Ramos (cell line): ENCODE measurements around the gene NGEF.
"Not testable (repeated sequence)": the region's sequence is repeated elsewhere in the genome, so short reads cannot be mapped to it uniquely, and the experiment has no call there.

Experiments used
- in situ Hi-C: fragments of 300-500 bp; cut with MboI; formaldehyde crosslinking; loops from one replicate; pipeline ENCODE4 v1.14.3; 2022; ENCODE audit warnings: low sequenced_read_pairs; ENCODE audit not compliant: unreplicated experiment

NGEF gene

GRCh38 chr2:232906867-232907717 is 106.0 kb downstream of the NGEF start:
- in situ Hi-C loops, result not testable (repeated sequence)

- in situ Hi-C loops, result no loop called here
These were observed 109.1 kb downstream of the NGEF start for GRCh38 chr2:232903989-232904388.

GRCh38 chr2:232901736-232902578 is 111.1 kb downstream of the NGEF start:
- in situ Hi-C loops, result no loop called here

- in situ Hi-C loops, result no loop called here
These were observed 112.0 kb downstream of the NGEF start for GRCh38 chr2:232900811-232901735.

- in situ Hi-C loops, result no loop called here
These were observed 114.2 kb downstream of the NGEF start for GRCh38 chr2:232898592-232899543.

- in situ Hi-C loops, result no loop called here
These were observed 115.3 kb downstream of the NGEF start for GRCh38 chr2:232897598-232898408.

- in situ Hi-C loops, result no loop called here
These were observed 116.1 kb downstream of the NGEF start for GRCh38 chr2:232896720-232897597.

GRCh38 chr2:232896111-232896510 is 116.9 kb downstream of the NGEF start:
- in situ Hi-C loops, result no loop called here

GRCh38 chr2:232894746-232895145 is 118.3 kb downstream of the NGEF start:
- in situ Hi-C loops, result no loop called here

GRCh38 chr2:232894251-232894650 is 118.8 kb downstream of the NGEF start:
- in situ Hi-C loops, result no loop called here

GRCh38 chr2:232893834-232894233 is 119.2 kb downstream of the NGEF start:
- in situ Hi-C loops, result no loop called here

- in situ Hi-C loops, result no loop called here
These were observed 120.2 kb downstream of the NGEF start for GRCh38 chr2:232892843-232893242.

- in situ Hi-C loops, result no loop called here
These were observed 120.8 kb downstream of the NGEF start for GRCh38 chr2:232892221-232892620.

- in situ Hi-C loops, result no loop called here
These were observed 121.4 kb downstream of the NGEF start for GRCh38 chr2:232891621-232892071.

GRCh38 chr2:232890896-232891601 is 122.0 kb downstream of the NGEF start:
- in situ Hi-C loops, result no loop called here

GRCh38 chr2:232890536-232890895 is 122.5 kb downstream of the NGEF start:
- in situ Hi-C loops, result no loop called here
